Mucosa of stomach (tissue), 1 donor: ENCODE measurements around the gene PIK3C2B.

Source experiments
- H3K27me3 ChIP-seq: one replicate; pipeline ENCODE4 v1.7.0; 2013; ENCODE audit warnings: mild to moderate bottlenecking, low read length; ENCODE audit not compliant: control insufficient read depth, insufficient read depth
- H3K36me3 ChIP-seq: one replicate; pipeline ENCODE4 v1.7.0; 2013; ENCODE audit warnings: low read length; ENCODE audit not compliant: control insufficient read depth, insufficient read depth
- H3K4me1 ChIP-seq: one replicate; pipeline ENCODE4 v1.7.0; 2013; ENCODE audit warnings: mild to moderate bottlenecking, low read length; ENCODE audit not compliant: control insufficient read depth, insufficient read depth
- H3K4me3 ChIP-seq: one replicate; pipeline ENCODE4 v1.7.0; 2013; ENCODE audit warnings: low read length
- H3K9ac ChIP-seq: one replicate; pipeline ENCODE4 v1.7.0; 2013; ENCODE audit warnings: mild to moderate bottlenecking, low read length, moderate library complexity
- H3K9me3 ChIP-seq: one replicate; pipeline ENCODE4 v1.7.0; 2013; ENCODE audit warnings: mild to moderate bottlenecking, low read length, moderate library complexity; ENCODE audit not compliant: control insufficient read depth
- donor health status: Pancreatic carcinoma.

The PIK3C2B gene

GRCh38 chr1:204505674-204506200 is 11.1 kb upstream of the PIK3C2B start:
- peaks cover 5% of the 10 kb centered on the region for H3K4me1 ChIP-seq
- no peak overlapping the region for H3K4me3 ChIP-seq
- H3K27me3 ChIP-seq, result no peaks in the 10 kb centered on the region
- no peaks in the 10 kb centered on the region for H3K36me3 ChIP-seq
- no peaks in the 10 kb centered on the region for H3K9me3 ChIP-seq
- peak overlapping the region; percentile 40 for H3K9ac ChIP-seq

GRCh38 chr1:204503913-204504519 is 9.4 kb upstream of the PIK3C2B start:
- no peak overlapping the region for H3K4me3 ChIP-seq
- H3K36me3 ChIP-seq, result no peaks in the 10 kb centered on the region
- H3K27me3 ChIP-seq, result no peaks in the 10 kb centered on the region
- H3K9ac ChIP-seq, result no peak overlapping the region
- no peaks in the 10 kb centered on the region for H3K9me3 ChIP-seq
- H3K4me1 ChIP-seq, result peaks cover under 1% of the 10 kb centered on the region

- no peak overlapping the region for H3K4me3 ChIP-seq
- no peaks in the 10 kb centered on the region for H3K9me3 ChIP-seq
- H3K36me3 ChIP-seq, result no peaks in the 10 kb centered on the region
- H3K27me3 ChIP-seq, result no peaks in the 10 kb centered on the region
- H3K4me1 ChIP-seq, result no peaks in the 10 kb centered on the region
- no peak overlapping the region for H3K9ac ChIP-seq
Observed at GRCh38 chr1:204503122-204503912, 8.7 kb upstream of the PIK3C2B start.

GRCh38 chr1:204502241-204502640 is 7.6 kb upstream of the PIK3C2B start:
- no peaks in the 10 kb centered on the region for H3K36me3 ChIP-seq

GRCh38 chr1:204499511-204500468 is 5.2 kb upstream of the PIK3C2B start:
- H3K36me3 ChIP-seq, result no peaks in the 10 kb centered on the region
- H3K4me1 ChIP-seq, result peaks cover 8% of the 10 kb centered on the region
- H3K4me3 ChIP-seq, result no peak overlapping the region
- no peaks in the 10 kb centered on the region for H3K27me3 ChIP-seq
- no peaks in the 10 kb centered on the region for H3K9me3 ChIP-seq
- H3K9ac ChIP-seq, result no peak overlapping the region

More at GRCh38 chr1:204502241-204502640, 7.6 kb upstream of the PIK3C2B start:
- Histone ChIP-seq H3K9me3 (no peaks in the 10 kb centered on the region), H3K27me3 (no peaks in the 10 kb centered on the region), H3K4me1 (no peaks in the 10 kb centered on the region), H3K4me3 (no peak overlapping the region), H3K9ac (no peak overlapping the region)

GRCh38 chr1:204498981-204499380 is 4.4 kb upstream of the PIK3C2B start:
- H3K4me3 ChIP-seq, result no peak overlapping the region
- no peaks in the 10 kb centered on the region for H3K27me3 ChIP-seq

GRCh38 chr1:204495777-204496176 is 1.2 kb upstream of the PIK3C2B start:
- Histone ChIP-seq H3K4me1 (peaks cover 22% of the 10 kb centered on the region), H3K4me3 (no peak overlapping the region), H3K9me3 (no peaks in the 10 kb centered on the region), H3K27me3 (no peaks in the 10 kb centered on the region), H3K9ac (no peak overlapping the region), H3K36me3 (no peaks in the 10 kb centered on the region)

More at GRCh38 chr1:204498981-204499380, 4.4 kb upstream of the PIK3C2B start:
- H3K9me3 ChIP-seq, result no peaks in the 10 kb centered on the region
- no peaks in the 10 kb centered on the region for H3K36me3 ChIP-seq
- H3K9ac ChIP-seq, result no peak overlapping the region
- peaks cover 8% of the 10 kb centered on the region for H3K4me1 ChIP-seq

- peak overlapping the region; percentile 89 for H3K9ac ChIP-seq
- peak overlapping the region; percentile 64 for H3K4me3 ChIP-seq
- H3K4me1 ChIP-seq, result peaks cover 23% of the 10 kb centered on the region
- H3K9me3 ChIP-seq, result no peaks in the 10 kb centered on the region
- H3K36me3 ChIP-seq, result peaks cover 2% of the 10 kb centered on the region
- no peaks in the 10 kb centered on the region for H3K27me3 ChIP-seq
Observed at GRCh38 chr1:204495078-204495753, 611 bp upstream of the PIK3C2B start.

GRCh38 chr1:204493984-204494280 is 673 bp downstream of the PIK3C2B start:
- Histone ChIP-seq H3K36me3 (peaks cover 3% of the 10 kb centered on the region), H3K4me1 (peaks cover 31% of the 10 kb centered on the region), H3K9ac (peak overlapping the region; percentile 89), H3K9me3 (no peaks in the 10 kb centered on the region), H3K4me3 (peak overlapping the region; percentile 97), H3K27me3 (no peaks in the 10 kb centered on the region)

GRCh38 chr1:204493145-204493983 is 1.2 kb downstream of the PIK3C2B start:
- Histone ChIP-seq H3K36me3 (peaks cover 3% of the 10 kb centered on the region), H3K4me1 (peaks cover 31% of the 10 kb centered on the region)

GRCh38 chr1:204491655-204492054 is 3.0 kb downstream of the PIK3C2B start:
- Histone ChIP-seq H3K27me3 (no peaks in the 10 kb centered on the region), H3K9me3 (no peaks in the 10 kb centered on the region), H3K36me3 (peaks cover 3% of the 10 kb centered on the region), H3K4me1 (peaks cover 31% of the 10 kb centered on the region), H3K9ac (peak overlapping the region; percentile 89), H3K4me3 (no peak overlapping the region)

More at GRCh38 chr1:204493145-204493983, 1.2 kb downstream of the PIK3C2B start:
- H3K4me3 ChIP-seq, result peak overlapping the region; percentile 97
- H3K9me3 ChIP-seq, result no peaks in the 10 kb centered on the region
- H3K27me3 ChIP-seq, result no peaks in the 10 kb centered on the region
- H3K9ac ChIP-seq, result peak overlapping the region; percentile 89
